CD4-positive, CD25-positive, alpha-beta regulatory T cell (primary cell): ENCODE measurements around the gene SLC12A4. TPM values are rescaled to one million over a fixed set of nuclear protein-coding genes. Genes with fewer than 3 reads are reported as not detected.
"Not testable (repeated sequence)": the region's sequence is repeated elsewhere in the genome, so short reads cannot be mapped to it uniquely, and the experiment has no call there.

Experiments used
- ATAC-seq, 2 donors: fragments of 150-1000 bp; cut with Tn5 transposase; one replicate each; pipeline ENCODE4 v1.10.0; 2021; ENCODE audit warnings: low read depth in 2 of 2, moderate number of reproducible peaks in 2 of 2, moderate library complexity in 1 of 2
- DNase-seq, 3 donors: peaks; one replicate each; pipeline versions ENCODE4 v3.0.0 to v3.0.0-alpha.2; 2012 to 2022; ENCODE audit warnings: mixed read lengths in 1 of 3
- H3K27ac ChIP-seq: one replicate; pipeline ENCODE4 v1.7.0; 2013; ENCODE audit warnings: mild to moderate bottlenecking, low read length; ENCODE audit not compliant: insufficient read depth, poor library complexity, severe bottlenecking
- H3K27me3 ChIP-seq: one replicate; pipeline ENCODE4 v1.7.0; 2013; ENCODE audit warnings: low read length; ENCODE audit not compliant: control insufficient read depth, insufficient read depth
- H3K36me3 ChIP-seq: one replicate; pipeline ENCODE4 v1.7.0; 2013; ENCODE audit warnings: mild to moderate bottlenecking, low read length, moderate library complexity; ENCODE audit not compliant: control insufficient read depth, insufficient read depth
- H3K4me1 ChIP-seq: 2 replicates; pipeline ENCODE4 v1.7.0; 2013; ENCODE audit warnings: mild to moderate bottlenecking, low read length; ENCODE audit not compliant: insufficient read depth, control insufficient read depth, poor library complexity, severe bottlenecking
- H3K4me3 ChIP-seq: one replicate; pipeline ENCODE4 v1.7.0; 2013; ENCODE audit warnings: low read depth, mild to moderate bottlenecking, low read length, moderate library complexity
- H3K9me3 ChIP-seq, 2 experiments: 1 replicate in 1 of 2; 2 replicates in 1 of 2; pipeline ENCODE4 v1.7.0; 2013; ENCODE audit warnings: low read length in 2 of 2, mild to moderate bottlenecking in 1 of 2, moderate library complexity in 1 of 2; ENCODE audit not compliant: control insufficient read depth in 2 of 2
- H3K27ac Mint-ChIP-seq, 3 donors: one replicate each; pipeline ENCODE4 v1.8.0; 2020 to 2022; ENCODE audit warnings: mild to moderate bottlenecking in 3 of 3, mixed read lengths in 3 of 3, moderate library complexity in 2 of 3
- H3K27me3 Mint-ChIP-seq: one replicate; pipeline ENCODE4 v1.8.0; 2022; ENCODE audit warnings: mild to moderate bottlenecking, mixed read lengths
- H3K36me3 Mint-ChIP-seq: one replicate; pipeline ENCODE4 v1.8.0; 2020; ENCODE audit warnings: mixed read lengths
- H3K4me1 Mint-ChIP-seq, 4 donors: one replicate each; pipeline ENCODE4 v1.8.0; 2020 to 2022; ENCODE audit warnings: mixed read lengths in 4 of 4, mild to moderate bottlenecking in 1 of 4
- H3K4me3 Mint-ChIP-seq, 4 donors: one replicate each; pipeline ENCODE4 v1.8.0; 2020 to 2022; ENCODE audit warnings: mild to moderate bottlenecking in 4 of 4, mixed read lengths in 4 of 4, moderate library complexity in 3 of 4
- H3K9me3 Mint-ChIP-seq, 7 donors: one replicate each; pipeline ENCODE4 v1.8.0; 2020 to 2022; ENCODE audit warnings: mixed read lengths in 7 of 7, mild to moderate bottlenecking in 3 of 7, moderate library complexity in 2 of 7
- polyA plus RNA-seq, 4 donors: library from polyadenylated mRNA; unstranded; fragments of 300-500 nt; fragmentation: Illumina TruSeq; gene quantifications; one replicate each; pipeline ENCODE4 v1.2.3, GENCODE V29; 2021
- total RNA-seq: library from RNA; stranded (reverse); gene quantifications from one replicate; pipeline ENCODE4 v1.2.3, GENCODE V29; 2022

The SLC12A4 gene
- total RNA-seq: 30.4 TPM
- 1 to 10 TPM; 5.0 to 6.4 (median 5.8) TPM for polyA plus RNA-seq

GRCh38 chr16:67968400-67969253, at the start of gene SLC12A4:
SLC12A4 (minus strand) TSS chr16:67968637; CDS start chr16:67968553, 84 bp downstream.
- H3K27ac Mint-ChIP-seq: peak within 1 kb of the TSS; percentile 91 to 99 (median 94)
- peak within 1 kb of the TSS; percentile 90 to 98 (median 96) for H3K4me3 Mint-ChIP-seq
- H3K27me3 ChIP-seq: no peaks in the 10 kb centered on the region
- peaks cover 5% of the 10 kb centered on the region for H3K27me3 Mint-ChIP-seq
- no peaks in the 10 kb centered on the region for H3K9me3 ChIP-seq
- peak; percentile 84 to 86 for ATAC-seq
- peak; percentile 82 to 86 (median 86) for DNase-seq
- H3K27ac ChIP-seq: peak within 1 kb of the TSS; percentile 65
- no peaks in the 10 kb centered on the region for H3K9me3 Mint-ChIP-seq
- peaks cover 24% of the 10 kb centered on the region for H3K4me1 ChIP-seq
- no peaks in the 10 kb centered on the region for H3K36me3 ChIP-seq
- peaks cover 5 to 40% (median 29%) of the 10 kb centered on the region in 4 donors for H3K4me1 Mint-ChIP-seq
- H3K36me3 Mint-ChIP-seq: no peaks in the 10 kb centered on the region
- peak within 1 kb of the TSS; percentile 80 for H3K4me3 ChIP-seq

- Mint-ChIP-seq H3K4me3 (no peak within 1 kb of the TSS), H3K36me3 (no peaks in the 10 kb centered on the region), H3K4me1 (peaks cover 0 to 14% (median 1%) of the 10 kb centered on the region in 4 donors), H3K27ac (peak within 1 kb of the TSS in 2 of 3 donors; percentile 38 to 51), H3K27me3 (no peaks in the 10 kb centered on the region), H3K9me3 (no peaks in the 10 kb centered on the region)
- no peaks in the 10 kb centered on the region for H3K36me3 ChIP-seq
- H3K27ac ChIP-seq: no peak within 1 kb of the TSS
- DNase-seq (no peak), ATAC-seq (no peak)
- H3K4me3 ChIP-seq: no peak within 1 kb of the TSS
- H3K27me3 ChIP-seq: no peaks in the 10 kb centered on the region
- peaks cover 7% of the 10 kb centered on the region for H3K4me1 ChIP-seq
- no peaks in the 10 kb centered on the region for H3K9me3 ChIP-seq
These were observed 47.2 kb upstream of the SLC12A4 start, which contains the start of gene DPEP2NB for GRCh38 chr16:68015681-68016080. DPEP2NB (minus strand) TSS chr16:68015911; CDS start chr16:68015770, 141 bp downstream.

- Histone ChIP-seq H3K27me3 (no peaks in the 10 kb centered on the region), H3K4me3 (no peak overlapping the region), H3K27ac (no peak overlapping the region), H3K4me1 (peaks cover 7% of the 10 kb centered on the region), H3K36me3 (no peaks in the 10 kb centered on the region), H3K9me3 (no peaks in the 10 kb centered on the region)
- Mint-ChIP-seq H3K36me3 (no peaks in the 10 kb centered on the region), H3K4me3 (peak overlapping the region in 2 of 4 donors; percentile 7 to 32), H3K27ac (no peak overlapping the region), H3K4me1 (peaks cover 0 to 20% (median under 1%) of the 10 kb centered on the region in 4 donors), H3K27me3 (no peaks in the 10 kb centered on the region), H3K9me3 (no peaks in the 10 kb centered on the region)
- ATAC-seq: peak in 1 of 2 donors; percentile 37
- DNase-seq: peak in 1 of 3 donors; percentile 64
These were observed 45.0 kb upstream of the SLC12A4 start for GRCh38 chr16:68013440-68013839.

- not testable (repeated sequence) for H3K27me3 Mint-ChIP-seq, H3K36me3 Mint-ChIP-seq, H3K4me3 Mint-ChIP-seq, DNase-seq, H3K4me3 ChIP-seq, H3K27me3 ChIP-seq, H3K27ac ChIP-seq, ATAC-seq, H3K9me3 ChIP-seq, H3K36me3 ChIP-seq, H3K9me3 Mint-ChIP-seq
- H3K4me1 ChIP-seq: peaks cover 29% of the 10 kb centered on the region
- Mint-ChIP-seq H3K4me1 (peaks cover 8 to 44% (median 12%) of the 10 kb centered on the region in 4 donors), H3K27ac (peak overlapping the region; percentile 67 to 98 (median 88))
These were observed 41.4 kb upstream of the SLC12A4 start for GRCh38 chr16:68009872-68010271.

- no peaks in the 10 kb centered on the region for H3K27me3 ChIP-seq
- H3K4me1 ChIP-seq: peaks cover 35% of the 10 kb centered on the region
- no peaks in the 10 kb centered on the region for H3K9me3 Mint-ChIP-seq
- H3K4me3 Mint-ChIP-seq: no peak overlapping the region
- no peak overlapping the region for H3K27ac ChIP-seq
- no peaks in the 10 kb centered on the region for H3K36me3 Mint-ChIP-seq
- no peaks in the 10 kb centered on the region for H3K36me3 ChIP-seq
- H3K9me3 ChIP-seq: no peaks in the 10 kb centered on the region
- ATAC-seq (no peak), DNase-seq (no peak)
- H3K27ac Mint-ChIP-seq: peak overlapping the region; percentile 38 to 67 (median 42)
- H3K4me3 ChIP-seq: no peak overlapping the region
- peaks cover 8 to 49% (median 14%) of the 10 kb centered on the region in 4 donors for H3K4me1 Mint-ChIP-seq
- no peaks in the 10 kb centered on the region for H3K27me3 Mint-ChIP-seq
These were observed 40.8 kb upstream of the SLC12A4 start for GRCh38 chr16:68009157-68009735.

GRCh38 chr16:68005786-68006286, 37.4 kb upstream of the SLC12A4 start:
- DNase-seq (peak; percentile 32 to 97 (median 84)), ATAC-seq (peak; percentile 99)
- H3K36me3 ChIP-seq: no peaks in the 10 kb centered on the region
- Mint-ChIP-seq H3K9me3 (no peaks in the 10 kb centered on the region), H3K36me3 (peaks cover 3% of the 10 kb centered on the region), H3K27ac (peak overlapping the region; percentile 99 to 100 (median 99)), H3K27me3 (no peaks in the 10 kb centered on the region), H3K4me1 (peaks cover 8 to 65% (median 23%) of the 10 kb centered on the region in 4 donors), H3K4me3 (peak overlapping the region; percentile 73 to 79 (median 76))
- H3K4me1 ChIP-seq: peaks cover 58% of the 10 kb centered on the region
- peak overlapping the region; percentile 78 for H3K27ac ChIP-seq
- no peaks in the 10 kb centered on the region for H3K9me3 ChIP-seq
- H3K27me3 ChIP-seq: no peaks in the 10 kb centered on the region
- H3K4me3 ChIP-seq: peak overlapping the region; percentile 29

GRCh38 chr16:68005211-68005610, 36.8 kb upstream of the SLC12A4 start:
- peaks cover 64% of the 10 kb centered on the region for H3K4me1 ChIP-seq

More at GRCh38 chr16:68005211-68005610, 36.8 kb upstream of the SLC12A4 start:
- H3K36me3 Mint-ChIP-seq: peaks cover 3% of the 10 kb centered on the region
- Histone ChIP-seq H3K4me3 (no peak overlapping the region), H3K9me3 (no peaks in the 10 kb centered on the region), H3K36me3 (no peaks in the 10 kb centered on the region), H3K27ac (peak overlapping the region; percentile 78), H3K27me3 (no peaks in the 10 kb centered on the region)
- peak overlapping the region in 3 of 4 donors; percentile 38 to 79 (median 73) for H3K4me3 Mint-ChIP-seq
- H3K4me1 Mint-ChIP-seq: peaks cover 12 to 66% (median 29%) of the 10 kb centered on the region in 4 donors
- no peaks in the 10 kb centered on the region for H3K9me3 Mint-ChIP-seq
- H3K27ac Mint-ChIP-seq: peak overlapping the region; percentile 99 to 100 (median 99)
- DNase-seq: no peak
- no peak for ATAC-seq
- no peaks in the 10 kb centered on the region for H3K27me3 Mint-ChIP-seq
